ENCODE measurements around the gene DNAJB8. TPM values are rescaled to one million over a fixed set of nuclear protein-coding genes. Genes with fewer than 3 reads are reported as not detected.

DNAJB8 gene
- total and polyA plus RNA-seq, 4 donors: not detected

GRCh38 chr3:128506754-128507153 is 40.1 kb upstream of the DNAJB8 start:
- Histone ChIP-seq H3K27ac (ENCODE audit: low read depth in 1 of 2, low read length in 1 of 2) (no peak overlapping the region), H3K4me1 (ENCODE audit: control insufficient read depth in 5 of 5, insufficient read depth in 5 of 5, low read length in 5 of 5) (peaks cover 0 to 1% (median 0%) of the 10 kb centered on the region in 5 donors), H3K9ac (ENCODE audit: insufficient read depth in 1 of 2, low read length in 2 of 2) (no peak overlapping the region), H3K27me3 (ENCODE audit: control insufficient read depth in 3 of 3, insufficient read depth in 3 of 3, low read length in 2 of 3) (peaks cover 0 to 12% (median 0%) of the 10 kb centered on the region in 3 donors), H3K36me3 (ENCODE audit: control insufficient read depth in 4 of 4, insufficient read depth in 4 of 4, low read length in 4 of 4) (no peaks in the 10 kb centered on the region), H3K9me3 (ENCODE audit: control insufficient read depth in 4 of 4, insufficient read depth in 3 of 4, low read length in 3 of 4) (peaks cover 0 to 12% (median 0%) of the 10 kb centered on the region in 4 donors), H3K4me3 (no peak overlapping the region)
- DNase-seq (no peak), ATAC-seq (ENCODE audit: insufficient read depth, low FRiP score) (no peak)
- WGBS, 2 donors: 65 to 90% methylated on average over 2 of the region's 2 CpGs
- TF ChIP-seq, protein P1, sequence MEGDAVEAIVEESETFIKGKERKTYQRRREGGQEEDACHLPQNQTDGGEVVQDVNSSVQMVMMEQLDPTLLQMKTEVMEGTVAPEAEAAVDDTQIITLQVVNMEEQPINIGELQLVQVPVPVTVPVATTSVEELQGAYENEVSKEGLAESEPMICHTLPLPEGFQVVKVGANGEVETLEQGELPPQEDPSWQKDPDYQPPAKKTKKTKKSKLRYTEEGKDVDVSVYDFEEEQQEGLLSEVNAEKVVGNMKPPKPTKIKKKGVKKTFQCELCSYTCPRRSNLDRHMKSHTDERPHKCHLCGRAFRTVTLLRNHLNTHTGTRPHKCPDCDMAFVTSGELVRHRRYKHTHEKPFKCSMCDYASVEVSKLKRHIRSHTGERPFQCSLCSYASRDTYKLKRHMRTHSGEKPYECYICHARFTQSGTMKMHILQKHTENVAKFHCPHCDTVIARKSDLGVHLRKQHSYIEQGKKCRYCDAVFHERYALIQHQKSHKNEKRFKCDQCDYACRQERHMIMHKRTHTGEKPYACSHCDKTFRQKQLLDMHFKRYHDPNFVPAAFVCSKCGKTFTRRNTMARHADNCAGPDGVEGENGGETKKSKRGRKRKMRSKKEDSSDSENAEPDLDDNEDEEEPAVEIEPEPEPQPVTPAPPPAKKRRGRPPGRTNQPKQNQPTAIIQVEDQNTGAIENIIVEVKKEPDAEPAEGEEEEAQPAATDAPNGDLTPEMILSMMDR (IDR thresholded peaks at IDR 0.05; ENCODE audit: control extremely low read depth, extremely low read depth): no peak

DNA sequence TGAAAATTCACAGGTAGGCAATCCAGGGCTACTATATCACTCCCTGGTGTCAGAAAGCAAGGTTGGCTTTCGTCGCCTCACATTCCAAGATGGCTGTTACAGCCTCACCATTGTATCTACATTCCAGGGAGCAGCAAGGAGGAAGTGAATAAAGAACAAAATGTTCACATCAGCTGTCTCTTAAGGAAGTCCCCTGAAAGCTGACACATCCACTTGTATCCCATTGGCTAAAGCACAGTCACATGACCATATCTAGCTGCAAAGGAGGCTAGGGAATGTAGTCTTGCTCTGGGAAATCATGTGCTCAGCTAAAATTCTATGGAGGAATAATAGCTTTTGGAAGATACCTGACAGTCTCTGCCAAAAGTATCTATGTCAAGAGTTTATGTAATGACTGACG is 39.1 kb upstream of the DNAJB8 start:
- ATAC-seq (ENCODE audit: insufficient read depth, low FRiP score) (no peak), DNase-seq (no peak)
- TF ChIP-seq, protein P1 (IDR thresholded peaks at IDR 0.05; ENCODE audit: control extremely low read depth, extremely low read depth): no peak
- Histone ChIP-seq H3K27me3 (ENCODE audit: control insufficient read depth in 3 of 3, insufficient read depth in 3 of 3, low read length in 2 of 3) (peaks cover 0 to 16% (median 4%) of the 10 kb centered on the region in 3 donors), H3K36me3 (ENCODE audit: control insufficient read depth in 4 of 4, insufficient read depth in 4 of 4, low read length in 4 of 4) (no peaks in the 10 kb centered on the region), H3K9me3 (ENCODE audit: control insufficient read depth in 4 of 4, insufficient read depth in 3 of 4, low read length in 3 of 4) (peaks cover 0 to 12% (median 0%) of the 10 kb centered on the region in 4 donors), H3K9ac (ENCODE audit: insufficient read depth in 1 of 2, low read length in 2 of 2) (no peak overlapping the region), H3K27ac (ENCODE audit: low read depth in 1 of 2, low read length in 1 of 2) (no peak overlapping the region), H3K4me3 (no peak overlapping the region), H3K4me1 (ENCODE audit: control insufficient read depth in 5 of 5, insufficient read depth in 5 of 5, low read length in 5 of 5) (peaks cover 0 to 1% (median 0%) of the 10 kb centered on the region in 5 donors)
- WGBS, 2 donors: 95 to 99% methylated on average over 3 of the region's 3 CpGs

DNA sequence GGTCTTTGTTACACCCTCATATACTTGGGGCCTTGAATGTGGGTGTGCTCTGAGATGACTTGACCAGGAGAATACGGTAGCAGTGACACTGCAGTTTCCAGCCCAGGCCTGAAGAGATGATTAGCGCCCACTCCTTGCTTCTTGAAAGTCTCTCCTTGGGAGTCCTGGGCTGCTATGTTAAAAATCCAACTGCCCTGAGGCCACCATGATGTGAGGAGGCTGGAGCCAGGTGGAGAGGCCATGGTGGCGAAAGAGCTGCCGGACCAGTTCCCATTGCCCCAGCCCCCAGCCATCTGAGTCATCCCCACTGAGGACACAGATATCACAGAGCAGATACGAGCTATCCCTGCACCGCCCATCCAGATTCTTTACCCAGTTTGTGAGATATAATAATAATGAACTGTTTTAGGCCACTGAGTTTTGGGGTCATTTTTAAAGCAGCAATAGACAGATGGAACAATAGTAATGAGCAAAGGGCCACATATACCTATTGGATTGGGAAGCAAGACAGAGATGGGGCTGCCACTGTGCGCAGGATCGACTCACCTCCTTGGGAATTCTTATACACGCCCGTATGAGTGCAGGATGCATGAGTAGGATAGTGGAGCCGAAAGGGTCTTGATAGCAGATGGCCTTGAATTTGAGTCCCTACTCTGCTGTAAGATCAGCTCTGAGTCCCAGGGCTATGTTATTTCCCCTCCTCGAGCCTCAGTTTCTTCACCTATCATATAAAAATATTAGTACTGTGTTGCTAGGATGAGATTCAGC is 38.5 kb upstream of the DNAJB8 start:
- ATAC-seq (ENCODE audit: insufficient read depth, low FRiP score): no peak
- H3K36me3 ChIP-seq (ENCODE audit: control insufficient read depth in 4 of 4, insufficient read depth in 4 of 4, low read length in 4 of 4): no peaks in the 10 kb centered on the region
- no peak overlapping the region for H3K9ac ChIP-seq (ENCODE audit: insufficient read depth in 1 of 2, low read length in 2 of 2)
- H3K4me1 ChIP-seq (ENCODE audit: control insufficient read depth in 5 of 5, insufficient read depth in 5 of 5, low read length in 5 of 5): peaks cover 0 to 1% (median 0%) of the 10 kb centered on the region in 5 donors
- no peak overlapping the region for H3K4me3 ChIP-seq
- peaks cover 0 to 22% (median 5%) of the 10 kb centered on the region in 3 donors for H3K27me3 ChIP-seq (ENCODE audit: control insufficient read depth in 3 of 3, insufficient read depth in 3 of 3, low read length in 2 of 3)
- DNase-seq: no peak
- 93 to 94% methylated on average over 12 of the region's 12 CpGs for WGBS, 2 donors
- H3K27ac ChIP-seq (ENCODE audit: low read depth in 1 of 2, low read length in 1 of 2): no peak overlapping the region
- H3K9me3 ChIP-seq (ENCODE audit: control insufficient read depth in 4 of 4, insufficient read depth in 3 of 4, low read length in 3 of 4): peaks cover 0 to 12% (median 0%) of the 10 kb centered on the region in 4 donors
- TF ChIP-seq, protein P1 (IDR thresholded peaks at IDR 0.05; ENCODE audit: control extremely low read depth, extremely low read depth): no peak
